ENCODE results near the gene MAPRE3.

Gene MAPRE3

GRCh38 chr2:26975656-26976055 is 5.2 kb downstream of the MAPRE3 start:
- TF ChIP-seq CTCF (IDR thresholded peaks at IDR 0.05; ENCODE audit: low read depth, low read length), result no peak

GRCh38 chr2:26976237-26976636 is 5.8 kb downstream of the MAPRE3 start:
- no peak for TF ChIP-seq CTCF (IDR thresholded peaks at IDR 0.05; ENCODE audit: low read depth, low read length)
- DNase-seq (ENCODE audit: extremely low read depth, low read depth), result peak; percentile 41

More at GRCh38 chr2:26975656-26976055, 5.2 kb downstream of the MAPRE3 start:
- no peak for DNase-seq (ENCODE audit: extremely low read depth, low read depth)

- no peak for DNase-seq (ENCODE audit: extremely low read depth, low read depth)
Observed at GRCh38 chr2:26977012-26977411, 6.6 kb downstream of the MAPRE3 start.

GRCh38 chr2:26978061-26978596 is 7.7 kb downstream of the MAPRE3 start:
- DNase-seq (ENCODE audit: extremely low read depth, low read depth), result no peak

More at GRCh38 chr2:26977012-26977411, 6.6 kb downstream of the MAPRE3 start:
- TF ChIP-seq CTCF (IDR thresholded peaks at IDR 0.05; ENCODE audit: low read depth, low read length), result no peak

GRCh38 chr2:26979741-26980140 is 9.3 kb downstream of the MAPRE3 start:
- DNase-seq (ENCODE audit: extremely low read depth, low read depth), result no peak
- TF ChIP-seq CTCF (IDR thresholded peaks at IDR 0.05; ENCODE audit: low read depth, low read length), result no peak

More at GRCh38 chr2:26978061-26978596, 7.7 kb downstream of the MAPRE3 start:
- no peak for TF ChIP-seq CTCF (IDR thresholded peaks at IDR 0.05; ENCODE audit: low read depth, low read length)

GRCh38 chr2:26980971-26981370 is 10.5 kb downstream of the MAPRE3 start:
- no peak for DNase-seq (ENCODE audit: extremely low read depth, low read depth)
- no peak for TF ChIP-seq CTCF (IDR thresholded peaks at IDR 0.05; ENCODE audit: low read depth, low read length)

GRCh38 chr2:26982102-26982742 is 11.8 kb downstream of the MAPRE3 start:
- TF ChIP-seq CTCF (IDR thresholded peaks at IDR 0.05; ENCODE audit: low read depth, low read length), result no peak; the same call in 1 of the 2 replicates
- DNase-seq (ENCODE audit: extremely low read depth, low read depth), result no peak

Measured in AG09319 (cell line).